GM12865 (cell line): ENCODE measurements around the gene NCOR1.
"Not testable (repeated sequence)": the region's sequence is repeated elsewhere in the genome, so short reads cannot be mapped to it uniquely, and the experiment has no call there.

ENCODE experiments used
- DNase-seq: peaks from one replicate; pipeline ENCODE4 v3.0.0; 2010; ENCODE audit warnings: low read depth
- H3K4me3 ChIP-seq: 2 replicates; pipeline ENCODE4 v1.5.1; 2011; ENCODE audit warnings: mild to moderate bottlenecking, low read depth, low read length, control low read depth
- CTCF ChIP-seq: IDR thresholded peaks from 2 replicates; pipeline ENCODE4 v1.5.1; 2011; ENCODE audit warnings: low read length, control low read depth, low read depth, inconsistent platforms; ENCODE audit not compliant: insufficient read depth; ENCODE audit errors: missing control alignments

The NCOR1 gene

DNA sequence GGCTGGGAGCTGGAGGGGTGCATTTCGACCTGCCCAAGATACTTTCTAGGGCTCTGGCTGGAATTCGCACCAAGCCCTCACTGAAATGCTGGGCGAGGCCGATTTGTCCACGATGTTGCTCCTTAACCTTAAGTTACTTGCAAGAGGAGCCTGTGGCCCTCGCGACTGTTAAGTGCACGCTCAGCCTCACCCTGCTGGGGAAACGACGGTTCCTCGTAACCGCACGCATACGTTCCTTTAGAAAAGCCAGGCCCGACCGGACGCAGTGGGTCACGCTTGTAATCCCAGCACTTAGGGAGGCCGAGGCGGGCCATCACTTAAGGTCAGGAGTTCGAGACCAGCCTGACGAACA lies 607 bp upstream of the NCOR1 start:
- DNase-seq = peak; percentile 87
- peak overlapping the region; percentile 64 for H3K4me3 ChIP-seq
- TF ChIP-seq CTCF = no peak

DNA sequence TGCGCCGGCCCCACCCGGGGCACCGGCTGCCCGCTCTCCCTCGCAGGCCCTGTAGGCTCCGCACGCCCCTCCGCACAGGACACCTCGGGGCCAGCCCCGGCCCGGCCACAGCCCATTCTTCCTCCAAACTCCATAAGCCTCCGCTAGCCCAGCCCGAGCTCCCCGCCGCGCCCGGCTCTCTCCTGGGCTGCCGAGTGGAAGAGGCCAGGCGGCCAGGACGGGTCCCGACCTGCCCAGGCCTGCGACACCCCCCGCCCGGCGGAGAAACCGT lies 397 bp downstream of the NCOR1 start:
- TF ChIP-seq CTCF = no peak
- peak; percentile 64 for DNase-seq
- H3K4me3 ChIP-seq = peak overlapping the region; percentile 64

GRCh38 chr17:16214190-16215001 lies 938 bp downstream of the NCOR1 start:
- H3K4me3 ChIP-seq = peak overlapping the region; percentile 64
- DNase-seq = no peak
- no peak for TF ChIP-seq CTCF

DNA sequence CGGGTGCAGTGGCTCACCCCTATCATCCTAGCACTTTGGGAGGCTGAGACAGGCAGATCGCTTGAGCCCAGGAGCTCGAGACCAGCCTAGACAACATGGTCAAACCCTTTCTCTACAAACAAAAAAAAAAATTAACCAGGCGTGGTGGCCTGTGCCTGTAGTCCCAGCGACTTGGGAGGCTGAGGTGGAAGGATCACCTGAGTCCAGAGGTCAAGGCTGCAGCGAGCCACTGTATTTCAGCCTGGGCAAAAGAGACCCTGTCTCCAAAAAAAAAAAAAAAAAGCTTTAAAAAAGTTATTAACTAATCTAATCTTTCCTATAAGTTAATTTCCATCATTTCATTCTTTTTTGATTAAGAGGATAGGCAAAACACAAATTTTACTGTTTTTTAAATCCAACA lies 2.5 kb downstream of the NCOR1 start:
- DNase-seq = no peak
- H3K4me3 ChIP-seq = no peak overlapping the region
- no peak for TF ChIP-seq CTCF

DNA sequence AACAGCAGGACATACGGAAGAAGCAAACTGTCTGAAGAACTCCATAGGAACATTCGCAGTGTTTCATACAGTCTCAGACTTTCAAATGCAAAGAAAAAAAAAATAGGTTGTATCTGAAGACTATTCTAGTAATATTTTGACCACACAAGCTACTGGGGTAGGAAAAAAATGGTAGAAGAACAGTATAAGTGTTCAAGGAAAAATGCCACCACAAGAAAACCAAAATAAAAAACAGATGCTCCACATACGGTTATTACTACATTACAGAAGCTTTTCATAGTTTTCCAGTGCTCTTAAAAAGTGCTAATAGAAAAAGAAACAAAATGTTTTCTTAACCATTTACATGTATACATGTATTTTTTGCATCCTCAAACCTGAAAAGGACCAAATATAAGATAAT lies 3.7 kb downstream of the NCOR1 start:
- no peak for TF ChIP-seq CTCF
- DNase-seq = no peak
- no peak overlapping the region for H3K4me3 ChIP-seq

DNA sequence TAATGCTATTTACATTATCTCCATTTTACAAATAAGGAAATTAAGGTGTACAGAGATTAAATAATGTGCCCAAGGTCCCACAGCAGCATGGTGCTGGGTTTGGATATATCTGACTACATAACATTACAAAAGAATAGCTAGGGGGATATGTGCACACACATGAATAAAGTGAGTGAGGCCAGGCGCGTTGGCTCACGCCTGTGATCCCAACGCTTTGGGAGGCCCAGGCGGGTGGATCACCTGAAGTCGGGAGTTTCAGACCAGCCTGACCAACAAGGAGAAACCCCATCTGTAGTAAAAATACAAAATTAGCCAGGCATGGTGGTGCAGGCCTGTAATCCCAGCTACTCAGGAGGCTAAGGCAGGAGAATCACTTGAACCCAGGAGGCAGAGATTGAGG lies 10.6 kb downstream of the NCOR1 start:
- not testable (repeated sequence) for H3K4me3 ChIP-seq, DNase-seq

GRCh38 chr17:16202554-16203500 lies 12.5 kb downstream of the NCOR1 start:
- peak; percentile 57 for DNase-seq
- peak overlapping the region; percentile 29 for H3K4me3 ChIP-seq

DNA sequence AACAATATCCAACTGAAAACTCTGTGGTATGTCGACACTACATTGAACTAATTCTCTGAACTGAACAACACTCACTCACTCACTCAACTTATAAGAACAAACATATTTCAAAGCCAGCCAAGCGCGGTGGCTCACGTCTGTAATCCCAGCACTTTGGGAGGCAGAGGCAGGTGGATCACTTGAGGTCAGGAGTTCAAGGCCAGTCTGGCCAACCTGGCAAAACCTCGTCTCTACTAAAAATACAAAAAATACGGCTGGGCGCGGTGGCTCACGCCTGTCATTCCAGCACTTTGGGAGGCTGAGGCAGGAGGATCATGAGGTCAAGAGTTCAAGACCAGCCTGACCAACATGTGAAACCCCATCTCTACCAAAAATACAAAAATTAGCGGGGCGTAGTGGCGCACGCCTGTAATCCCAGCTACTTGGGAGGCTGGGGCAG lies 13.6 kb downstream of the NCOR1 start:
- not testable (repeated sequence) for H3K4me3 ChIP-seq, DNase-seq
